Measurements from ENCODE around the gene ADARB1.
"Not testable (repeated sequence)": the region's sequence is repeated elsewhere in the genome, so short reads cannot be mapped to it uniquely, and the experiment has no call there.

Gene ADARB1

GRCh38 chr21:45122030-45122429, 47.6 kb downstream of the ADARB1 start:
- no peak for DNase-seq
- intact Hi-C loops (cut with DNase I) = no loop called here

GRCh38 chr21:45122432-45123132, 48.2 kb downstream of the ADARB1 start:
- intact Hi-C loops (cut with DNase I) = no loop called here
- no peak for DNase-seq

GRCh38 chr21:45123440-45123839, 49.1 kb downstream of the ADARB1 start:
- intact Hi-C loops (cut with DNase I) = no loop called here
- no peak for DNase-seq

GRCh38 chr21:45124596-45124995, 50.2 kb downstream of the ADARB1 start:
- intact Hi-C loops (cut with DNase I) = no loop called here
- no peak for DNase-seq

- DNase-seq = no peak
- intact Hi-C loops (cut with DNase I) = loop anchor here (5.0 kb wide), 1 partner anchor 178 kb away; no protein-coding TSS in a partner anchor
Measured at GRCh38 chr21:45125357-45125756, 51.0 kb downstream of the ADARB1 start.

GRCh38 chr21:45126204-45126626, 51.8 kb downstream of the ADARB1 start:
- no peak for DNase-seq
- intact Hi-C loops (cut with DNase I) = loop anchor here (5.0 kb wide), 1 partner anchor 179 kb away; no protein-coding TSS in a partner anchor

- intact Hi-C loops (cut with DNase I) = loop anchor here (5.0 kb wide), 1 partner anchor 180 kb away; no protein-coding TSS in a partner anchor
Measured at GRCh38 chr21:45126983-45127382, 52.6 kb downstream of the ADARB1 start.

GRCh38 chr21:45127937-45128336, 53.6 kb downstream of the ADARB1 start:
- no peak for DNase-seq
- intact Hi-C loops (cut with DNase I) = loop anchor here (5.0 kb wide), 1 partner anchor 181 kb away; no protein-coding TSS in a partner anchor

More at GRCh38 chr21:45126983-45127382, 52.6 kb downstream of the ADARB1 start:
- DNase-seq = no peak

GRCh38 chr21:45128613-45129188, 54.3 kb downstream of the ADARB1 start:
- intact Hi-C loops (cut with DNase I) = loop anchor here (5.0 kb wide), 1 partner anchor 181 kb away; no protein-coding TSS in a partner anchor
- peak; percentile 56 to 87 (median 75) for DNase-seq

GRCh38 chr21:45129189-45129923, 55.0 kb downstream of the ADARB1 start:
- intact Hi-C loops (cut with DNase I) = loop anchor here (5.0 kb wide), 1 partner anchor 182 kb away; no protein-coding TSS in a partner anchor
- DNase-seq = no peak

GRCh38 chr21:45130324-45130774, 56.0 kb downstream of the ADARB1 start:
- peak in 12 of 42 donors; percentile 24 to 71 (median 40) for DNase-seq
- intact Hi-C loops (cut with DNase I) = no loop called here

GRCh38 chr21:45131537-45131999, 57.2 kb downstream of the ADARB1 start:
- intact Hi-C loops (cut with DNase I) = no loop called here
- DNase-seq = no peak

GRCh38 chr21:45132841-45133573, 58.6 kb downstream of the ADARB1 start:
- peak in 1 of 42 donors; percentile 52 for DNase-seq
- intact Hi-C loops (cut with DNase I) = no loop called here

GRCh38 chr21:45133574-45134278, 59.3 kb downstream of the ADARB1 start:
- intact Hi-C loops (cut with DNase I); DNase-seq: not testable (repeated sequence)

GRCh38 chr21:45134279-45135076, 60.1 kb downstream of the ADARB1 start:
- peak in 1 of 42 donors; percentile 34 for DNase-seq
- intact Hi-C loops (cut with DNase I) = no loop called here

- intact Hi-C loops (cut with DNase I) = no loop called here
- peak in 2 of 42 donors; percentile 8 to 31 for DNase-seq
Measured at GRCh38 chr21:45135122-45135521, 60.7 kb downstream of the ADARB1 start.

- intact Hi-C loops (cut with DNase I) = no loop called here
- DNase-seq = peak in 2 of 42 donors; percentile 9 to 35
Measured at GRCh38 chr21:45135868-45136267, 61.5 kb downstream of the ADARB1 start.
